Keratinocyte (primary cell): Measurements from ENCODE around the gene PGK1. TPM values are rescaled to one million over a fixed set of nuclear protein-coding genes. Genes with fewer than 3 reads are reported as not detected.

ENCODE experiments used
- DNase-seq: peaks from one replicate; pipeline ENCODE4 v3.0.0-alpha.2; 2011; ENCODE audit warnings: low read depth, missing footprints, low spot score
- FAIRE-seq: peaks from 2 replicates; lab custom pipeline; 2011; peaks lifted over from hg19 to GRCh38; lab: Jason Lieb, UNC
- H2AFZ ChIP-seq: 2 replicates; pipeline ENCODE4 v1.6.0; 2012; ENCODE audit warnings: low read length, control low read depth, inconsistent platforms; ENCODE audit not compliant: control insufficient read depth
- H3K27ac ChIP-seq: 2 replicates; pipeline ENCODE4 v1.5.1; 2011; ENCODE audit warnings: low read length; ENCODE audit not compliant: control insufficient read depth, insufficient read depth
- H3K27me3 ChIP-seq: 3 replicates; pipeline ENCODE4 v1.6.0; 2011; ENCODE audit warnings: low read length; ENCODE audit not compliant: control insufficient read depth, insufficient read depth; ENCODE audit errors: extremely low read depth
- H3K36me3 ChIP-seq, 2 experiments: 2 replicates in 1 of 2; 3 replicates in 1 of 2; pipeline ENCODE4 v1.5.1; 2011; ENCODE audit warnings: low read length in 2 of 2, mild to moderate bottlenecking in 1 of 2; ENCODE audit not compliant: control insufficient read depth in 2 of 2, insufficient read depth in 2 of 2; ENCODE audit errors: extremely low read depth in 1 of 2
- H3K4me1 ChIP-seq: 3 replicates; pipeline ENCODE4 v1.5.1; 2011; ENCODE audit warnings: low read length; ENCODE audit not compliant: control insufficient read depth, insufficient read depth; ENCODE audit errors: extremely low read depth
- H3K4me2 ChIP-seq: 3 replicates; pipeline ENCODE4 v1.6.0; 2011; ENCODE audit warnings: low read depth, low read length; ENCODE audit not compliant: control insufficient read depth, insufficient read depth; ENCODE audit errors: extremely low read depth
- H3K4me3 ChIP-seq, 3 experiments: fragments of 200-600 bp in 1 of 3; sonication (generic) in 1 of 3; 2 replicates in 2 of 3; 3 replicates in 1 of 3; pipeline ENCODE4 v1.5.1; 2011 to 2016; ENCODE audit warnings: low read length in 3 of 3, mild to moderate bottlenecking in 3 of 3, control low read depth in 2 of 3, inconsistent platforms in 1 of 3, low read depth in 1 of 3, mixed read lengths in 1 of 3, mixed run types in 1 of 3, moderate library complexity in 1 of 3; ENCODE audit not compliant: control insufficient read depth in 2 of 3, insufficient read depth in 2 of 3; ENCODE audit errors: extremely low read depth in 1 of 3
- H3K79me2 ChIP-seq: 2 replicates; pipeline ENCODE4 v1.6.0; 2012; ENCODE audit warnings: low read length; ENCODE audit not compliant: control insufficient read depth, insufficient read depth
- H3K9ac ChIP-seq: 3 replicates; pipeline ENCODE4 v1.6.0; 2011; ENCODE audit warnings: low read length; ENCODE audit not compliant: control insufficient read depth, insufficient read depth; ENCODE audit errors: extremely low read depth
- H3K9me1 ChIP-seq: 3 replicates; pipeline ENCODE4 v1.6.0; 2011; ENCODE audit warnings: low read length; ENCODE audit not compliant: control insufficient read depth, insufficient read depth; ENCODE audit errors: extremely low read depth
- H3K9me3 ChIP-seq: 2 replicates; pipeline ENCODE4 v1.5.1; 2012; ENCODE audit warnings: low read depth, low read length; ENCODE audit not compliant: control insufficient read depth
- H4K20me1 ChIP-seq: 3 replicates; pipeline ENCODE4 v1.6.0; 2011; ENCODE audit warnings: low read length; ENCODE audit not compliant: control insufficient read depth, insufficient read depth; ENCODE audit errors: extremely low read depth
- CTCF ChIP-seq, 3 experiments: IDR thresholded peaks in 1 of 3; conservative IDR thresholded peaks in 1 of 3; optimal IDR thresholded peaks in 1 of 3; 2 replicates in 2 of 3; 3 replicates in 1 of 3; pipeline versions ENCODE3 to v1.5.1; 2011; ENCODE audit warnings: low read length in 3 of 3, mild to moderate bottlenecking in 3 of 3, moderate library complexity in 2 of 3, control low read depth in 1 of 3, inconsistent platforms in 1 of 3; ENCODE audit not compliant: insufficient read depth in 2 of 3; ENCODE audit errors: extremely low read depth in 1 of 3
- EZH2 ChIP-seq: IDR thresholded peaks from one replicate; pipeline ENCODE4 v1.6.1; 2012; ENCODE audit warnings: inconsistent platforms, mild to moderate bottlenecking, low read length, moderate library complexity
- dilution Hi-C: fragments of 300-500 bp; cut with MboI; formaldehyde crosslinking; loops from one replicate; pipeline ENCODE4 v1.7.0; 2020; ENCODE audit warnings: low sequenced_read_pairs; ENCODE audit not compliant: extremely low pct_ligation_motif_present
- polyA plus RNA-seq, 5 experiments: library from polyadenylated mRNA; depleted of rRNA in 3 of 5; stranded (reverse) in 3 of 5; stranded (forward) in 1 of 5; unstranded in 1 of 5; fragments of >200 nt; gene quantifications; 1 replicate in 1 of 5; 2 replicates in 3 of 5; 3 replicates in 1 of 5; pipeline versions ENCODE4 v1.2.1 to v1.2.3, GENCODE V29; 2011 to 2012; ENCODE audit warnings: missing spikeins in 2 of 5, low read depth in 1 of 5, low replicate concordance in 1 of 5

Gene PGK1
- polyA plus RNA-seq, 1 donor (not counting 4 experiments of a cell fraction or from before 2014, with no cell fraction given), result 666 TPM

- peaks cover 0 to 16% of the 10 kb centered on the region in 2 experiments for H3K36me3 ChIP-seq
- H2AFZ ChIP-seq, result no peak overlapping the region
- TF ChIP-seq CTCF (optimal IDR thresholded peaks at IDR 0.05 in 1 of 3, IDR thresholded peaks at IDR 0.05 in 1 of 3, conservative IDR thresholded peaks at IDR 0.05 in 1 of 3; ENCODE audit: extremely low read depth in 1 of 3, insufficient read depth in 2 of 3, low read length in 3 of 3) (no peak), EZH2 (no peak)
- no peak overlapping the region for H3K27ac ChIP-seq
- FAIRE-seq, result no peak
- H3K27me3 ChIP-seq, result no peaks in the 10 kb centered on the region
- H3K9me3 ChIP-seq, result no peaks in the 10 kb centered on the region
- peaks cover 77% of the 10 kb centered on the region for H3K79me2 ChIP-seq
- H3K4me1 ChIP-seq, result peaks cover 12% of the 10 kb centered on the region
- no peak for DNase-seq
- H3K4me2 ChIP-seq, result no peak overlapping the region
- H4K20me1 ChIP-seq, result peaks cover 6% of the 10 kb centered on the region
- dilution Hi-C loops, result no loop called here
- no peak overlapping the region for H3K4me3 ChIP-seq
- H3K9ac ChIP-seq, result no peak overlapping the region
- H3K9me1 ChIP-seq, result no peaks in the 10 kb centered on the region
Measured at GRCh38 chrX:78111140-78111931, 7.3 kb downstream of the PGK1 start.

GRCh38 chrX:78116365-78116764 is 12.3 kb downstream of the PGK1 start:
- peaks cover 5 to 19% of the 10 kb centered on the region in 2 experiments for H3K36me3 ChIP-seq
- TF ChIP-seq EZH2, result no peak
- no peak for TF ChIP-seq CTCF (optimal IDR thresholded peaks at IDR 0.05 in 1 of 3, IDR thresholded peaks at IDR 0.05 in 1 of 3, conservative IDR thresholded peaks at IDR 0.05 in 1 of 3; ENCODE audit: extremely low read depth in 1 of 3, insufficient read depth in 2 of 3, low read length in 3 of 3)
- H3K9me3 ChIP-seq, result no peaks in the 10 kb centered on the region
- H3K9me1 ChIP-seq, result no peaks in the 10 kb centered on the region
- no peaks in the 10 kb centered on the region for H3K4me1 ChIP-seq
- dilution Hi-C loops, result no loop called here
- H2AFZ ChIP-seq, result no peak overlapping the region
- H3K79me2 ChIP-seq, result peaks cover 43% of the 10 kb centered on the region
- H3K27me3 ChIP-seq, result no peaks in the 10 kb centered on the region
- peaks cover 2% of the 10 kb centered on the region for H4K20me1 ChIP-seq
- no peak overlapping the region for H3K4me3 ChIP-seq
- DNase-seq (no peak), FAIRE-seq (no peak)
- H3K27ac ChIP-seq, result no peak overlapping the region
- no peak overlapping the region for H3K9ac ChIP-seq
- no peak overlapping the region for H3K4me2 ChIP-seq
